HG02852 (cell line): ENCODE results near the gene CDH24.

Source experiments
- ATAC-seq: cut with Tn5 transposase; IDR thresholded peaks from one replicate; pipeline ENCODE4 v1.9.1; 2021; ENCODE audit warnings: mild to moderate bottlenecking, moderate library complexity; ENCODE audit not compliant: unreplicated experiment

CDH24 gene

DNA sequence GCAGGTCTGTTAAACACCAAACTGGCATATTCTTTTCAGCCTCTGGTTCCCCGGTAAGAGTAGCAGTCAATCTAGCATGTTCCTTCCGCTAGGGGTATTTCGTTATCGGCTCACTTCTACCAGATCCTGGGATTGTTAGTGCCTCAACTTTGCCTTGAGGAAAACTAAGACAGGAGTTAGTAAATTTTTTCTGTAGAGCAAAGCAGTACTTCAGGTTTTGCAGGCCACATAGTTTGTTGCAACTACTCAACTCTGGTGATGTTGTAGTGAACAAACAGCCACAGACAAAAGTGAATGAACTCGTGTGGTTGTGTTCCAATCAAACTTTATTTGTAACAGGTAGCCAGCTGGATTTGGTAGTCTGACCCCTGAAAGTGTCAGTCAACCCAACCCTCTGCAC lies 6.3 kb upstream of the CDH24 start:
- no peak for ATAC-seq

DNA sequence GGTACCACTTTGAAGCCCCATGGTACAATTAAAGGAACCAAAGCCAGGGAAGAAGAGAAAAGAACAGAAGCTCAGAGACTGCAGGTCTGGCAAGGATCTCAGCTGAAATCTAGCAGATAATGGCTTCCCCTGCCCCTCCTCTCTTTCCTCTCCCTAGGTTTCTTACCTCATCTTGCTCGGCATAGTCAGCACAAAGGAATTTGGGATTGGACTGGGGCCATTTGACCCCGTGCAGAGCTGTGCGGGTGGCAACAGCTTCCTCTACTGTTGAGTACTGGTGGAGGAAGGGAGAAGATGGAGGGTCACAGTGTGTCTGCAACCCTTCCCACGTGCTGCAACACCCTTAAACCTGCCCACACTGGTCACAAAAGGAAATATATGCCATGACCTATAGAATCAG lies 4.7 kb upstream of the CDH24 start:
- no peak for ATAC-seq

DNA sequence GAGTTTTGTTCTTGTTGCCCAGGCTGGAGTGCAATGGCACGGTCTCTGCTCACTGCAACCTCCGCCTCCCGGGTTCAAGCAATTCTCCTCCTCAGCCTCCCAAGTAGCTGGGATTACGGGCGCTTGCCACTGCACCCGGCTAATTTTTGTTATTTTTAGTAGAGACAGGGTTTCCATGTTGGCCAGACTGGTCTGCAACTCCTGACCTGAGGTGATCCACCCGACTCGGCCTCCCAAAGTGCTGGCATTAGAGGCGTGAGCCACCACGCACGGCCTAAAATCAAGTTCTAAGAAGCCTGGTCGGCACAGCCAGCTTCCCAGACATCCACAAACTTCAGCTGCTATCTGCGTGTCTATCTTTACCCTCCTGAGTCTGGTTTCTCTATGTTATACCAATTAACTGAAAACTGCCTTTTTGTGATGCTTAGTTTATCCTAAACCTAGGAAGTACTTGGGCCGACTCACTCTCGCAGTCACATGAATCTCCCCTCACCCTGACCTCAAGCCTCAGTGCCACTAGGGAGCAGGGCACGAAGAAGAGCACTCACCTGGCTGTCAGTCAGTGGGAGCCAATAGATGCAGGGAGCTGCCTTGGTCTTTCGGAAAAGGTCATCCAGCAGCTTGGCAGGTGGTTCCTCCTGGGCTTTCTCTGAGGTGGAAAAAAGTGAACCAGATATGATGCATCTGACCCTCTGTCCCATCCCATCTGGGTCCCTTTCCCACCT lies 3.4 kb upstream of the CDH24 start:
- ATAC-seq: no peak

DNA sequence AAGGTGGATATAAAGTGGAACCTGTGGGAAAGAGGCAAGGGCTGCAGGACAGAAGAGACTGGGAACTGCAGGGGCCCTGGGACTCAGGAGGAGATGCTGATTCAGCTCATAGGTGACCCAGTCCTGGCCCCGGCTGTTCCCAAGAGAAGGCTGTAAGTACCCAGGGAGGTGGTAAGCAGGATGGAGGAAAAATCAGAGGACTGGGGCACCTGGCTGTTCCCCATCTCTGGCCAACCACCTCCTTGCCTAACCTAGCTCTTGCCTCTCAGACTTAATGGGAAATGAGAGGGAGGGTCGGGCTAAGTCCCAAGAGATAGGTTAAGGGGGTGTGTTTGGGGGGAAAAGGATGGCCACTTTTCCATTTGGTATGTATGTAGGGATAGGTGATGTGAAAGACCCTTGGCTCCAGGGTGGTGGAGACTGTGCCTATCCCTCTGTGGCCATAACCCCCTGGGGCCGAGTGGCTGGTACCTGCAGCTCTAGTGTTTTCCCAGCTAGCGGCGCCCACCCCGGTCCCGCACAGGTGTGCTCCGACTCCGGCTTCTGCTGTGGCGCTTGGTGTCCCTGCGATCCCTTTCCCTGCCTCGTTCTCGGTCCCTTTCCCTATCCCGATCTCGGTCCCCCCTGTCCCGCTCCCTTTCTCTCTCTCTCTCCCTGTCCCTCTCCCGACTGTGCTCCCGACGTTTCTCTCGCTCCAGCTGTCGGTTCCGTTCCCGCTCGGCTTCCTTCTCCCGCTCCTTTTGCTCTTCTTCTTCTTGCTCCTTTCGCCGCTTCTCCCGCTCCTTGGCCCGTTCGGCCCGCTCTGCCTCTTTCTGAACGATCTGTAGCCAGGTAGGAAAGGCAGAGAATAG lies 1.6 kb upstream of the CDH24 start:
- ATAC-seq: no peak

DNA sequence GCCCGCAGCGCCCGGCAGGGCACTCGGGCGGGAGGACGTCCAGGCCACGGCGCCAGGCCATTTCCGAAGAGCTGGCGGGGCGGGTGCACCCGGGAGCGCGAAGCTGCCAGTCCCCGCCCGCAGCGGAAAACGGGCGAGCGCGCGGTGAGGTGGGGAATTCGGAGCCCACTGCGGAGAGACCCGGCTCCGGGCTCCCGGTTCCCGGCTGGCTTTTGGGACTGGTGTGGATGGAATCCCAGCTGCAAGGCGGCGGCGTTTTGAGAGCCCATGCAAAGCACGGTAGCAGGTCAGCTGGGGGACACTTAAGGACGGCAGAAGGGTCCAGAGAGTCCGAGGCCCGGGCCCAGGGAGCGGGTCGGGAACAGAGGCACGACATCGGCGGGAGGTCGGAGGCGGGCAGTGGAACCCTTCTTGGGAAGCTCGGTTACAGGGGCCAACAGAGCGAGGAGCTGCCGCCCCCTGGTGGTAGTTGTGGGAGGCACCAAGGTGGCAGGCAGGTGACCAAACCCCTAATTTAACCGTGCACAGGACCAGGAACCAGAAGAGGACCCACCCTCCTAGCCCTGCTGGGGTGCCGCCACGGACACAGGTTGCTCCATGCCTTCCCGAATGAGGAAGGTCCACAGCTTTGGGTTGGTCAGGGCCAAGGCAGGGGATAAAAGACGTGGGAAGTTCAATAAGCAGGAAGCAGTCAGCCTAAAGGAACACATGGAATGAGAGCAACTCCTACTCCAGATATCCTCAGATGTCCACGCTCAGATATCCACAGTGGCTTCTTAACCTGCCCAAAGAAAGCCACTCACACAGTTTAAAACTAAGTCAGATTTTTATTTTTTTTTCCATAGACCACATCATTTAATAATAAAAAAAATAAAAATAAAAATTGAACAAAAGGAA lies 685 bp upstream of the CDH24 start:
- ATAC-seq: peak; percentile 53

DNA sequence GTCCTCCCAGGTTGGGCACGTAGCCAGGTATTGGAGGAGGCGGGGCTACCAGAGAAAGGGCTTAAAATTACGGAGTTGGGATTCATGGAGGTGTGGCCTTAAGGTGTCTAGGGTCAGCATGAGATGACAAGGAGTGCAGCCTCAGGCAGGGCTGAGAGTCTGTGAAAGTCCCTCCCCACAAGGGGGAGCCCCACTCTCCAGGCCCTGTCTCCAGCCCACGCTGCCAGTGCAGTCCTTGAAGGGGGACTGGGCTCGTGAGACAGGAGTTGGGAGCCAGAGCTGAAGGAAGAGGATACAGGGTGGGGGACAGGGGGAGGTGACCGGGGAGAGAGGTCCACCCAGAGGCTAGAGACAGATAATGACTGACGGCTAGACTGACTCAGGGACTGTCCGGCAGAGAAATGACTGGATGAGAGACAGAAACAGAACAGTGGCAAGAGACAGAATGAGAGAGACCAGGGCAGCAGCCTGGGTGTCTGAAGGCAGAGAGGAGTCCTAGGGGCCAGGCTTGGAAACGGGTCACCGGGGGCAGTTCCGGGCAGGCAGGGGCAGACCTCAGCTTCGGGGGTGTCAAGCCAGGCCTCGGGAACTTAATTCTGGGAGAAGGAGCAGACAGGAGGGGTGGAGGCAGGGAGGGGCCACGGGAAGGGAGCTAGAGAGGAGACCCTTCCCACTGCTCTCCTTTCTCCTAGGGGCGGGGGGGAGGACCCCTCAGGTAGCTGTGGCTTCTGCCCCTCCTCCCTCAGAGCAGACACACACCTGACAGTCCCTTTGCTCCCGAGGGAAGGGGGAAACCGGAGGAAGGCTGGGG lies 970 bp downstream of the CDH24 start:
- peak; percentile 56 for ATAC-seq

DNA sequence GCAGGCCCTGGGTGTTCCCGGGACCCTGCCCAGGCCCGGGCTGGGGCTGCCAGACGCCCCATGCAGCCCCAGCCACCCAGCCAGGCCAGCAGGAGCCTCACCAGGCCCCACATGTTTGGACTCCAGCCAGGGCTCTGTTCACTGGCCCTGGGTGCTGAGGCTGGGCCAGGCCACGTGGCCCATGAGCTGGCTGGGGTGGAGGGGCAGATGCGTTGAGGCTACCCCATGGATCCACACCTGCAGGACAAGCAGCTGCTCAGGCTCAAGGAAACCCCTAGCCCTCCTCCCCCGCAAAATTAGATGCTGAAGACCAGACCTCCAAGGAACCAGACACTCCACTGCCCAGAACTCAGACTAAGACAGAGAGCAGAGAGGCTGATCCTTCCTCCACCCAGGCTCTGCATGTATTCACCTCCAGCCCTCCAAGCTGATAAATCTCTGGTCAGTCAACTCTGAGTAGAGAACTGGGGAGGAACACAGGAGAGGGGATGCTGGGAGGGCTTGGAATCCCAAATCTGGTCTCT lies 1.6 kb downstream of the CDH24 start:
- ATAC-seq: no peak

DNA sequence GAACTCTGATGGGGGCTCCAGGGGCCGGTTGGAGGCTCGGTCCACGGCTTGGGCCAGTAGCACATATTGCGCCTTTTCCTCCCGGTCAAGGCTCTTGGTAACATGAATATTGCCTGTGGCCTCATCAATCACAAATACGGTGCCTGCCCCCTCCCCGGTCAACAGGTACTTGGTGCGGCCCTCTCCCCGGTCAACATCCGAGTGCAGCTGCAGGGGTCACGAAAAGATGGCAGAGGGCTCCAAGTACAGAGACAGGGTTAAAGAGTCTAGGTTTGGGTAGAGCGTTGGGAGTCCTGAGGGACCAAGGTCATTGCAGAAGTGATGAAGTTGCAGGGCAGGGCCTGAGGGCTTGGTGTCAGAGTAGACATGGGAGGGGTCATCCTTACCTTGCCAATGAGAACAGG lies 2.2 kb downstream of the CDH24 start:
- ATAC-seq: no peak

DNA sequence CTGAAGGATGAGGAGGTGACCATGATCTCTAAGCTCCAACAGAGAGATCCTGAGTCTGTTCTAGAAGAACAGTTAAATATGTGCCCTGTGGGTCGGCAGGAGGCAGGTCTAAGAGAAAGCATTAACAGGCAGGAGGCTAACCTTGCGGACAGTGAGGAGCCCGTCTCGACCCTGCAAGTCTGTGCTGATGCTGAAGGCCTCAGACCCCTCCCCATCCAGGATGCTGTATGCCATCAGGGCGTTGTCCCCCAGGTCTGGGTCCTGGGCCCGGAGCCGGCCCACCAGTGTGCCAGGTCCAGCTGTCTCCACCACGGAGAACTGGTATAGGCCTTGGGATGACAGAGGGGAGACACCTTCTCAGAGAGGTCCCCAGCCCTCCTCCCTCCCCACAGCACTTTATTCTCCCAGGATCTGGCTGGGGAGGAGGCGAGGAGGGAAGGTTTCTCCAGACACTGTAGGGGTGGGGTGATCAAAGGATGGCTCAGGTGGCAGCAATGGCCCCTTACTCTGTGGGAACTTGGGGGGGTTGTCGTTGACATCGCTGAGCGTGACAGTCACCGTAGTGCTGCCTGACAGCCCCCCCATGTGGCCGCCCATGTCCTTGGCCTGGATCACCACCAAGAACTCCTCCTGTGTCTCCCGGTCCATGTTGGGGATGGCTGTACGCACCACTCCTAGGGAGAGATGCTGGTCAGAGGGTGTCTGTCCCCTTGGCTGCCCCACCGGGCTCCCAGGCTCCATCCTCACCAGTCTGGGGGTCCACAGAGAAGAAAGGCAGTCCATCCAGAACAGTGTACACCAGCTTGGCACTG lies 3.1 kb downstream of the CDH24 start:
- no peak for ATAC-seq

DNA sequence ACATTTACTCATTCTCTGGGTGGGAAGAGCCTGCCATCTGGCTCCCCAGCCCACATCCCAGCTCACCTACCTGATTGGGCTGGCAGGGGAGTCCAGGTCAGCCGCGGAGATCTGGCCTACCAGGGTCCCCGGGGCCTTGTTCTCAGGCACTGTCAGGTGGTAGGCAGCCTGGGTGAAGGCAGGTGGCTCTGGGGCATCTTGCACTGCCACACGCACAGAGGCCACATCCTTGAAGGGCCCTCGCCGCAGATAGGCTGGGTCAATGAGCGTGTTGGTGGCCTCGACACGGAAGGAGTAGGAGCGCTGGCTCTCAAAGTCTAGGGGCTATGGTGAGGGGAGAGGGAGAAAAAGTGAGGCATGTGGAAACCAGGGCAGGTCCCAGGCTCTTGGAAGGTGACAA lies 3.9 kb downstream of the CDH24 start:
- ATAC-seq: no peak

DNA sequence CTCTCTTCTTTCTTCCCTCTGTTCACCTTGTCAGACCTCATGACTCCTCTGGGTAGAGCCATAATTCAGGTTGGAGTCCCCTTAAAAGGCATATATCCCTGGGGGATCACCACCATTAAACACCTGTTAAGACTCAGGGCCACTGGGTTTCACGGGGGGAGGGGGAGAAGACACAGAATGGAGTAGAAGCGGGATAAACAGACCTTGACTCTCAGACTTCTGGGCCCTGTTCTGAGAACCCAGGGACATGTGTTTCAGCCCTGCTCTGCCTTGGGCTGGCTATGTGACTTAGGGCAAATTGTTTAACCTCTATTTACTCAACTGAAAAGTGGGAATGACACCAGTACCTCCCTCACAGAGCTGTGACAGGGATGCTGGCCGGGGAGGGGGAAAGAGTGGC lies 4.6 kb downstream of the CDH24 start:
- no peak for ATAC-seq

DNA sequence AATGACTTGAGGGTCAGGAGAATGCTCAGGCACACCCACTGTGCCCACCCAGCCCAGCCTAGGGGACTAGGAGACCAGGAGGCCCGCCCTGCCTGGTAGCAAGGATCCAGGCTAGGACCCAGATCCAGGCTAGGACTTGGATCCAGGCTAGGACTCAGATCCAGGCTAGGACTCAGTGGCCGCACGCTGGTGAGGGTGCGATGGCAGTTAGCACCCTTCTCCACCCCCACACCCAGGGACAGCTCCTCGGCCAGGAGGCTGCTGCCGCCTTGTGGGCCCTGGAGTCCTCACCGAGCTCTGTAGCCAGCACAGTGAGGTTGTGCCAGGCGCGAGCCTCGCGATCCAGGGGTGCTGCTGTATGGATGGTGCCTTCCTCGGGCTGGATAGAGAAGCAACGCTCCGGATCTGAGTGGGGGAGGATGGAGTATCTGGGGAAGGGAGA lies 5.1 kb downstream of the CDH24 start:
- no peak for ATAC-seq

DNA sequence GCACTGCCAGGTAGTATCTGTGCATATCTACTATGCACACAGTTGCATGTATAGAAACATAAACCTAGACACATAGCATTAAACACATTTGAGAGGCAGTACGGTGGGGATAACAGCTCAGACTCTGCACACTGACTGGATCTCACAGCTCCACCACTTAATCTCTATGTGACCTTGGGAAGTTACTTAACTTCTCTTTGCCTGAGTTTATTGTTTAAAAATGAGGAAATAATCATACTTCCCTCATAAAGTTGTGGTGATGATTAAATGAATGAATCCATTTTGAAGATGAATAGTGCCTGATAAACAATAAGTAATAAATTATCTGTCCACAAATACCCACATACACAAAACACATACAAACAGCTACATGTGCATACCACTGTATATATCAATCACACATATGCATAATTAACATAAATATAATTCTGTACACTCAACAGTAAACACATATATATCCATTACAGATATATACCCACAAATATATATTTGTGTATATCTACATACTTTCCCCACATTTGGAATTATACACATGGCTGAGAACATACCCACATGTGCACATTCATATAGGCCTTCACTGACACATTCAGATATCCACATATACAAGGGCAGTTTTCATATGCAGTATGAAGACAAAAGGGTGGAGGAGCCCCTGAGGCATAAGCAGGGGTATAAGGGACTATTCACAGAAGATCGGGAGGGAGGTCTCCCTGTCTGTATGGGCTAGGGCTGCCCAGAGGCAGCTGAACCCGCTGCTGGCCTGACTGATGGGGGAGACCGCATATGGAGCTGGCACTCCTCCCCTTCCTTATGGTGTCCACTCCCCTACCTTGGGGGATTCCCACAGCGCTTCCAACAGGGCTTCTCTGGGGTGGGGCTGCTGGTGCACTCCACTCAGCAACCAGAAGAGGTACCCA lies 5.9 kb downstream of the CDH24 start:
- no peak for ATAC-seq

DNA sequence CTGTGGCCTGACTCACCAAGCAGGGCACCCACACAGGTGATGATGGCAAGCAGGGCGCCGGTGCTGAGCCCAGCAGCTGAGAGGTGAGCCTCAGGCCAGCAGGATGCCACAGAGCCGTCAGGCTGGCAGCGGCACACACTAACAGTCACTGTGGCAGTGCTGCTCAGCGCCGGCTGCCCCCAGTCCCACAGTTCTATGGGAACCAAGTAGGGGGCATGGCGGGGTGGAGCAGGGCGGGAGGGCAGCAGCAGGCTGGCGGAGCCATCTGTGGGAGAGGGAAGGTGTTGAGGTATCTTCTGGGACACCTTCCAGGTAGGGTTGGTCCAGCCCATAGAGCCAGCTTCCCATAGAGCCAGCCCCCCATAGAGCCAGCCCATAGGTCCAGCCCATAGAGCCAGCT lies 8.3 kb downstream of the CDH24 start:
- no peak for ATAC-seq

DNA sequence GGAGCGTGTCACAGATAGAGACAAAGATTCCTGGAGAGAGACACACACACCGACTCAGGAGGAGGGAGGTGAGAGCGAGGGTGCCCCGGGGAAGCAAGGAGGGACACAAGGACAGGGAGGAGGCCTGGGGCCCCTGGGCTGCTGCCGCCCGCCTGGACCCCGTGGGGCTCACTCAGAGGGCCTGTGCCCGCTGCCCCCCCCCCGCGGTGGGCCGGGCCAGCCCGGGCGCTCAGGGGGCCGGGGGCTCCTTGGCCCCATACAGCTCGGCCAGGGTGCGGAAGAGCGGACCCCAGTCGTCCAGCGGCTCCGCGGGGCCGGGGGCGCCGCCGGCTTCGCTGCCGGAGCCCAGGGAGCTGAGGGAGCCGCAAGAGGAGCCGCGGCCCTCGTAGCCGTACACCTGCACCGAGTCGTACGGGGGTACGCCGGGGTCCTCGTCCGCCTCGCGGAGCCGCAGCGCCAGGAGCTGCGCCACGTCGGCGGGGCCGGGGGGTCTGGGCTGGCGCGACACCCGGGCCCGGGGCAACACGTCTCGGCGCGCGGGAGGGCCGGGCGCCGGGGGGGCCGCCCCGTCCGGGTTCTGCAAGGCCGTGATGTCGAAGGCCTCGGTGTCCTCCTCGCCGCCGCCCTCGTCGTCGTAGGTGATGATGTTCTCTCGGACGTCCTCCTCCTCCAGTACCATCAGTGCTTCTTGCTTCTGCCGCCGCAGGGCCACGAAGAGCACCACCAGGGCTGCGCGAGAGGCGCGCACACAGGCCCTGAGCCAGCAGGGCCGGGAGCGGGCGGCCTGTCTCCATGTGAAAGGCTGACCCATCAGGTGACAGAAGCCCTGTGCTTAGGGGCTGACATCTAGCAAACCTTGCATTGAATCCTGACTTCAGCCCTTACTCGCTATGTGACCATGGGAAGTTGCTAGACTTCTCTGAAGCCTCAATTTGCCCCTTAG lies 9.3 kb downstream of the CDH24 start:
- ATAC-seq: no peak

DNA sequence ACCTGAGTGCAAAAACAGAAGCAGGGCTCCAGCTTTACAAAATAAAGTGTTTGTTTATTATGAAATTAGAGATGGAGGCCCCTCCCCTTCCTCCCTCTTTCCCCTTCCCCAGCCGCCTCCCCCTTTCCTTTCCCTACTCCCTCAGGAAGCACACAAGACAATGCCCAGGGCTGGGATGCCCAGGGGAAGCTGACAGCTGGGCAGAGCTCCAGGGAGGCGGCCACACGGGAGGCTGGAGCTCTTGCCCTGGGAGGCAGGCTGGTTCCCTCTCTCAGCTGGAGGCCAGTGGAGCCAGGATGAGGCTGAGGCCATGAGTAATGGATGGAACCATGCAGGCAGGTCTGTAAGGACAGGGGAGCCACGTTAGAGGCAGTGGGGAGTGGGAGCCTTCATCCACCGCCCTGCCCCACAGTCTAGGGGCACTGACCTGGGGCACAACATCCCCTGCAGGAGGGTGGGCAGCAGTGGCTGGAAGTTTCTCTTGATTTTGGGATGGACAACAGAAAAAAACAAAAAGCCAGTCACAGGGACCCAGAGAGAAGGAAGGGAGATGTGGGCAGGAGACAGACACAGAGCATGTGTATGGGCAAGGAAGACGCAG lies 10.2 kb downstream of the CDH24 start:
- no peak for ATAC-seq
